Activated CD8-positive, alpha-beta memory T cell treated with anti-CD3 and anti-CD28 coated beads, Interleukin-2, amount 50 U/mL, for 48 hours (primary cell): Measurements from ENCODE around the gene PHF8.

Source experiments
- DNase-seq: peaks from one replicate; pipeline ENCODE4 v3.0.0-alpha.2; 2020

The PHF8 gene

DNA sequence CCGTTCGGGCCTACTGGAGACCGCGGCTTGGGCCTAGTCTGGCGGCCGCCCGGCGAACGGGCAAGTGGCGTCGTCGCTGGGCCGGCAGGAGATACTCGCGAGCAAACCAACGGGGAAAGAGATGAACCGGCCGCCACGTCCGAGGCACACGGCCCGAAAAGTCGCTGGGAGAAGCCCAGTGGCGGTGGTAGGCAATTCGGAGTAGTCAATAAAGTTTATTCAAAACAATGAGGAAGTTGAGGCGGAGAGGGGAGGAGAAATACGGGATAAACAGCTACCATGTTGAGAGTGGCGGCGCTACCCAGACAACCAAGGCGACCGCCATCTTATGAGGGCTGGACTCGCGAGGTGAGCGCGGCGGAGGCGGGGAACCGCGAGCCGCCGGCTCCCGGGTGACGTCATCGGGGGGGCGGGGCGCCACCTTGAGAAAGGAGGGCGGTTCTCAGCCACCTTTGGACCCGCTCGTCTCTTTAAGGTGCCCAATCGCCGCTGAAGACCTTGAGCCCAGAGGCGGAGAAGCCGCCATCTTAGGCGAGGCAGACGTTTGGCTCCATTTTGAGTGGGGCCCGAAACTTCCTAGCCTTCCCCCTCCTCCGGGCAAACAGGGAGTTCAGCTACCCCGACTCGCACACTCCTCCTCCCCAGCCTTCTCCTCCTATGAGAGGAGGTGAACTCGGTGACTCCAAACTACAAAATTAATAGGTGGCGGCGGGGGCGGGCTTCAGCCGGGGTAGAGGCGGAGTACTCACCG lies at the start of gene PHF8:
TSS of gene PHF8 (minus strand) at position 348 of the 751 bp plus-strand sequence. CDS start 1,745 bp downstream, outside the sequence.
- DNase-seq = peak; percentile 96

DNA sequence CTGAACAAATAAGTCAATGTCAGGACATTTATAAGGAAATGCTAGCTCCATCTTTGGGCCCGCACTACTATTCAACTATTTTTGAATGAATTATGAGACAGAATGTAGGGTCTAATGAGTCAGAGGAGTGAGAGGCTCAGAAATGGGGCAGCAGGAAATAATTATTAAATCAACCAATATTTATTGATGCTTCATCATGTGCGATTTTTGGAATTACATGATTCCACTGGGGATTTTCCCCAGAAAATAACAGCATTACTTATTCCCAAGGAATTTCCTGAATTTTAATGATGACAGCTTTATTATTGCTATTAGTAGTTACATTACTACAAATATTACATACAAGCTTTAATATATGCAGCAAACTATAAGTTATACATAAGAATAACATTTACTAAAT lies 49.3 kb upstream of the PHF8 start:
- DNase-seq = no peak

DNA sequence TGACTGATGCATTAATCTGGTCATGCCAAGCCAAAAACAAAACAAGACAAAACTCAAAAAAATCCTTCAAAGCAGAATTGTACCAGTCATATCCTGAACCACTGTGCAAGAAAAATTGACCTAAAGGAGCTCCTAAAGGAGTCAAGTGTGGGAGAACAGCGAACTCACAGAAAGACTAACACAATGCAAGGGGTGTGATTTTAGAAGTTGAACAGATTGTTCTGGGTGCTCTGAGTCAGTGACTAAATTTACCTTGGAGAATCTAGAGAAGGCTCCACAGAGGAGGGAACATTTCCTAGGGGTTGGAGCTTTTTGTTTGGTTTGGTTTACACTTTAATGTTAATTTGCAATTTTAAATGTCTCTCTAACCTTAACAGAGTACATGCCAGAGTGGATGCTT lies 48.9 kb upstream of the PHF8 start:
- no peak for DNase-seq

DNA sequence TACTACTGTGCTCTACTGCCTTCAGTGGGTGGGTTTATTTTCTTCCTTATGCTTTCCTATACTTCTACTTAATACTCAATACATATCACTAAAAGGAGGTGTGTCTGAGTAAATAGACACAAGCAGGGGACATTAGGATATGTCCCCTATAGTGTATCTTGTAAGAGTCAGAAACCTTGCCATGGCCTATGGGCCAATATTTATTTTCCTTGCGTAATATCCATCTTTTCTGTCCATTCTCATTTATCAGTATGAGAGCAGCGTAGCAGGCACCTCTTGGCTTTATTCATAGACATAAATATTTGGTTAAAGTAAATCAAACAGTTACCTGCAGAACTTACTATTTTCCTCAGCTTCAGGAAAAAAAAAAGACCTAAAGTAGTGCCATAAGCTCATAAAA lies 46.6 kb upstream of the PHF8 start:
- no peak for DNase-seq

DNA sequence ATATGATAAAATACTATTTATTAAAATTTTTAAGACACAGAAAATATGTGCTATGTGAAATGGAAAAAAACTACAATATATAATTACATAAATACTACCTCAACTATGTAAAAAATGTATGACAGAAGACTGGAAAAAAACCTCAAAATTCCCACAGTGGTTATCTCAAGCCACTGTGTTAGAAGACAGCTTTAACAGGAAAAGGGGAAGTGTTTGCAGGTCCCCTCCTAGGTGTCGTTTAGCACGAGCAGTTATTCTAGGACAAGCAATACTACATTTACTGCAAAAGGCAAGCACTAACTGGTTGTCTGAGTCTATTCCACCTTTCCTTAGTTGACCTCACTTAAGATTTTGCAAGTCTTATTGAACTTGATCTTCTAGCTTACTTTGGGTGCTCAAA lies 44.9 kb upstream of the PHF8 start:
- DNase-seq = no peak

DNA sequence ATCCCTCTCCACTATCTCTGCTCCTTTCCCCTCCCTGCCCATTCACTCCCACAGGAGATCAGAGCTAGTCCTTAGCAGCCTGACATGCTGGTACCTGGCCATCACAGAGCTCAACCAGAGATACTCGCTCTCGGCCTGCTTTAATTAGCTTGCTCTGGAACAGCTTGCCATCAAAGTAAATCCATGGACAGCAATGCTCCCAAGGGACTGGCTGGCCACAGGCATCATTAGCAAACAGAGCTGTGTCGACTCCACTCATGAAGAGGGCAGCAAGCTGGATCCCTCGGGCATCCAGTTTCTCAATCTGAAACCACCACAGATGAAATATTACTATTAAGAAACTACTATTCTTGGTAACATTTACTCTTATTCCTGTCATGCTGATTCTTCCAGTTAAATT lies 43.4 kb upstream of the PHF8 start:
- no peak for DNase-seq

DNA sequence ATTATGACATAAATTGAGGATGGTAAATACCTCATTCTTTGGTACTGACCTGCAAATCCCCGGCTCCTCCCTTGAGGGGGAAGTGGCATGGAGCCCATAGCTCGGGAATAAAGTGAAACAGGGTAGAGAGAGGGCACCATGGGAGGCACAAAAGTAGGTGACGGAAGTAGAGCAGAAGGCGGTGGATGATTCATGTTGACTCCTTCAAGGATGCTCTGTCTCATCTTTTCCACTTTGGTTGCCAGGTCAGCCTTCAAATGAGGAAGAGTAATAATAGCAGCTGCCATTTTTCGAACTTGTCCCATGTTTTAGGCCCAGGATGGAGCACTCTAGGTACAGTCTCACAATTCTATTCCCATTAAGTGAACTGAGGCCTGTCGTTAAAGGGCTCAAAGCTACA lies 41.4 kb upstream of the PHF8 start:
- DNase-seq = no peak

DNA sequence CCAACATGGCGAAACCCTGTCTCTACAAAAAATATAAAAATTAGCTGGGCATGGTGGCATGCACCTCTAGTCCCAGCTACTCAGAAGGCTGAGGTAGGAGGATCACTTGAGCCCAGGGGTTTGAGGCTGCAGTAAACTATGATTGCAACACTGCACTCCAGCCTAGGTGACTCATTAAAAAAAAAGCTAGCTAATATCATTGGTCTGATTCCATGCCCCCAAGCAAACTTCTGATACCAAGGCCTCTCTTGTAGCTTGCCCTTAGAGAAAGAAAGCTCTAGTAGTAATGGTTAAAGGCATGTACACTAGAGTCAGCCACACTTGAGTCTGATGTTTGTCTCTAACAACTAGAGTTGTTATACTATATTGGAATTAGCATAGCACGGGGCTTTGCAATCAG lies 32.6 kb upstream of the PHF8 start:
- DNase-seq = no peak

DNA sequence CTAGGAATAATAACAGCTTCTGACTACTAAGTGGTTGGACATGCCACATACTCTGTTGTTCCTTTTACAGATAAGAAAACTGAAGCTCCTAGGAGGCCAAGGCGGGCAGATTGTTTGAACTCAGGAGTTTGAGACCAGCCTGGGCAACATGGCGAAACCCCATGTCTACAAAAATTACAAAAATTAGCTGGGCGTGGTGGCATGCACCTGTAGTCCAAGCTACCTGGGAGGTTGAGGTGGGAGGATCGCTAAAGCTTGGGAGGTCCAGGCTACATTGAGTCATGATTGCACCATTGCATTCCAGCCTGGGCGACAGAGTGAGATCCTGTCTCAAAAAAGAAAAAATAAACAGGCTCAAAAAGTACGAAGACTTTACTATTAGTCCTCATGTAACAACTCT lies 30.6 kb upstream of the PHF8 start:
- DNase-seq = no peak

DNA sequence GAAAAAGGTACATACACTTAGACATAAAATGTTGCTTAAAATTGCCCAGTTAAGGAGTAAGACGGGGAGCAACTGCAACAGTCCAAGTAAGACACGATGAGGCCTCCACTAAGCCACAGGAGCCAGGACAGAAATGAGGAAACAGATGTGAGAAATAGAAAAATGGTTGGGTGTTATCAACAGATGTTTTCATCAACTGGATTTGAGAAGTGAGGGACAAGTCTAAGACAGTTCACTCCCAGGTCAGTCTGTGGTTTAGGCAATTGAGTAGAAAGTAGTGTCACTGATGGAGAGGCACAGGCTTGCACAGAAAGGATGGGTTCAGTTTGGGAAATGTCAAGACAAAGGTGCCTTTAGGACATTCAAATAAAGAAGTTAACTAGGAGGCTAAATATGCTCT lies 23.5 kb upstream of the PHF8 start:
- no peak for DNase-seq

DNA sequence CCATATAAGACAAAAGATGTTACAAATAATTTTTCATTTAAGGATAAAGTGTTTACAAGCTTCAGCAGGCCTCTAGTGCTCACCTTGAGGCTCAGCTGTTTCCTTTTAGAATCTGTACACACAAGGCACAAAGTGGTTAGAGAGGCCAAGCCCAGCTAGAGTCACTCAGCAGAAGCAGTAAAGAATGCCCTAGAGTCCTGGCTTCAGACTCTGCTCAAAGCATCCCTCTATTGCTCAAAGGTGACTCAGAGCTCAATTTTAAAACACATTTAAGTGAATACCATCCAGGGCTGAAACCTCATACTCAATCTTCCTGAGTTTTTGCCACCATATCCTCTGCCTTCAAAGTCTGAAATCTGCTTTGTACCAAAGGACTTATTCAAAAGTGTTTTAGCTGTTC lies 22.6 kb upstream of the PHF8 start:
- no peak for DNase-seq

DNA sequence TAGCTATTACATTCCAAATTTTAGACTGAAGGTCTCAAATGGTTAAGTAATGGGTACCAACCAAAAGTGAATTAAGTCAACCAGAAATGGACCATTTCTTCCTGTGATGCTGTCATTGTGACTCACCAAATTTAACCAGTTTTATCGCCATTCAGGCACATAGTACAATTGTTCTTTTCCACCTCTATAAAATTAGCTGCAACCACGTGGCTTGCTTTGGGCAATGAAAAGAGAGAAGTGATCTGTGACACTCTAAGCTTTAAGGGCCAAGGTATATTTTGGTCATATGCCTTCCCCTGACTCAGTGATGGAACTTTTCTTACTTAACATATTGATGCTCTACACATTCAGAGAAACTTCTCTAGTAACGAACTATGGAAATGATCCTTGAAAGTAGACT lies 20.3 kb upstream of the PHF8 start:
- DNase-seq = no peak

DNA sequence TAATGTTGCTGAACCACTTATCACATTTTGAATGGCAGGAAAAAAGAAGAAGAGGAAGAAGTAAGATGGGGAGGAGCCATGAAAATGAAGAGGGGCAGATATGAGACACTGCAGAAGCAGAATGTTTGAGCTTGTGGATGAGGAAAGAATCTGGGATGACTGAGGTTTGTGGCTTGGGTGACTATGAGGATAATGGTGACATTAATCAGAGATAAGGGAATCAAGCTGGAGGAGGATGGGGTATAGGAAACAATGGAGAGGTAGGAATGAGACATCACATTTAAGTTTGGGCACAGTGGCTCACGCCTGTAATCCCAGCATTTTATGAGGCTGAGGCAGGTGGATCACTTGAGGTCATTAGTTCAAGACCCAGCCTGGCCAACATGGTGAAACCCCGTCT lies 19.1 kb upstream of the PHF8 start:
- no peak for DNase-seq

DNA sequence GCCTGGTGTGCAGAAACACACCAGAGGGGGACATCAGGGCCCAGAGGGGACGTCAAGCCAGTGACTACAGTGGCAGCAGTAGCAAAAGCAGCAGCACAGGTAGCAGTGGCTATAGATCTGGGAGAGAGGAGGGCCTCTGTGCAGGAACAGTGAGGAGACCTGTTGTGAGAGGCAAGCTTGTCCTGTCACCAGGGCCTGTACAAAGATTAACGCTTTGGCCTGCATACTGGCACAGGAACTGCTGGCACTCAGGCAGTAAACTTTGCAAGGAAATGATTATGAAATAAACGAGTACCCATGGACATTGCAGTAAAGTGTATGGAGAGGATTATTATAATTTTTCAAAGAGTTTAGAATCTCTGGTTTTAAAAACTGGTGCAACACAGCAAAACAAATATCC lies 5.5 kb upstream of the PHF8 start:
- no peak for DNase-seq

DNA sequence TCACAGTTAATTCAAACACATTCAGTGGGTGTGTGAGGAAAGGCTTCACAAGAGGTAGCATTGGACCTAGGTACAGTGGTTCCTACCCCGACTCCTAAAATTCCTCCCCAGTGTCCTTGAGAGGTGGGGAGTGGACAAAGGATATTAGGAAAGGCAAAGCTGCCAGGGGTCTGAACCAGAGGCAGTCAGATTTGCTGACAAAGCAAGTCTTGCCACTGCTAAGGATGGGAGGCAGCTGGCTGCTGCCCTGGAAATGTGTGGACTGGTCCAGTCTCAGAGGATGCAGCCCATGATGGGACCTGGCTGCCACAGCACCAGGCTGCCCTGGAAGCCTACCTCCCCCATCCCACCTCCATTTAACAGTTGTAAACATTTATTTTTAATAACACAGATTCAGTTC lies 4.1 kb upstream of the PHF8 start:
- no peak for DNase-seq

DNA sequence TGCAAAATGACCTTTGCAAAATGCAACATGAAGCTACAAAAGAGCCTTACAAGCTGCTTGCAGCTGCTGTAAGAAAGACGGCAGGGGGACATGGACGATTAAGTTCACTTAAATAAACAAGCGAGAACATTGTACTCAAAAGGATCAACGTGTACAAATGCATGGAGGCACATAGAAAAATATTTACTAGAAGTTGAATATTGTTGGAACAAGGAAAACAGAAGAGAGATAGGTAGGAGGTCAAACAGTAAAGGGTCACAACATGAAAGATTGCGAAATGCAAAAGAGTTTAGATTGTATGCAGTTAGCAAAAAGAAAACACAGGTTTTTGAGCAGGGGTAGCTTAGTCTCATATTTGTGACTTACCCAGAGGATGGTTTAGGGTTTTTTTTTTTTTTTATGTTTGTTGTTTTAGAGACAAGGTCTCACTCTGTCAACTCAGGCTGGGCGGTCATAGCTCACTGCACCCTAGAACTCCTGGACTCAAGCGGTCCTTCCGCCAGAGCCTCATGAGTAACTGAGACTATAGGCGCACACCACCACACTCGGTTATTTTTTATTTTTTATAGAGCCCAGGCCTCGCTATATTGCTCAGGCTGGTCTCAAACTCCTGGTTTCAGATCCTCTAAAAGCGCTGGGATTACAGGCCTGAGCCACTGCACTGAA lies 1.4 kb upstream of the PHF8 start:
- DNase-seq = no peak

DNA sequence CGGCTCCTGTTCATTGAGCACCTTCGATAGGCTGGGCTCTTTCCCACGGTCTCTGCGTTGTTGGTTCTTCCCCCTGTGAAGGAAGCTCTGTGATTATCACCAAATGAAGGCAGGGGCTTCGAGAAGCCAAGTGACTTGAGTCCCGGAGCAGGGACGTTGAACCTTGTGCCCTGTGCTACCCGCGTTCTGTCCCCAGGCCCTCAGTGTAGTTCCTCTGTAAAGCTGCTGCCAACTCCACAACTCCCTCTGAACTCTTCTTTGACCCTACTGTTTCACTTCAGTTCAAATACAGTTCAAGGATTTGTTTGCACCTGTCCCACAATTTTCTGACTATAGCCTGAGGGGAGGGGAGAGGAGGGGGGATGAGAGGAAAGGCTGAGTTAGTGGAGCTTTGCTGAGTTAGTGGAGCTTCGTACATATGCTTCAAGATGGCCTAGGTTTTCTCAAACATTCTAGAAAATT lies 635 bp upstream of the PHF8 start:
- DNase-seq = no peak

DNA sequence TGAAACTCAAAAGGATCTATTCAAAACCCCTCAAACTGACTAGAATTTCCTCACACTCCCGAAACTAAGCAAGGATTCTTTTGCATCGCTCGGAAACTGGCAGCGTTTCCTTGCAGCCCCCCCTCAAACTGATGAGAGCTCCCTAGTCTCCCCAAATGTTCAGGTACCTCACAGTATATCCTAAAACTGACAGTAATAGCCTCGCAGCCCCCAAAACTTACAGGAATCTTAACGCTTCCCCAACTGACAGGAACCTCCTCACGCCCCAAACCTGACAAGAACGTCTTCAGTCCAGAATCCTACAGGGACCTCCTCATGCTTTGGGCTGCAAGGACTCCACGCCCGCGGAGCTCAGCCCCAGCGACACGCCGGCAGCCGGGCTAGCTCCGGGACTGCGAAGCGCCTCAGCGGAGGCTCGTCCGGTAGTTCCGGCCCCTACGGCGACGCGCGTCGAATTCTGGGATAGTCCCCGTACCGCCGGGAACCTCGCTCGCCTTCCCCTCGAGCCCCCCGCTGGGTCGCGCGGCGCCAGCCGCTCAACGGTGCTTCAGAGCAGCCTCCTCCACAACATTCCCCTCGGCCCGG lies 640 bp downstream of the PHF8 start:
- DNase-seq = peak; percentile 72

DNA sequence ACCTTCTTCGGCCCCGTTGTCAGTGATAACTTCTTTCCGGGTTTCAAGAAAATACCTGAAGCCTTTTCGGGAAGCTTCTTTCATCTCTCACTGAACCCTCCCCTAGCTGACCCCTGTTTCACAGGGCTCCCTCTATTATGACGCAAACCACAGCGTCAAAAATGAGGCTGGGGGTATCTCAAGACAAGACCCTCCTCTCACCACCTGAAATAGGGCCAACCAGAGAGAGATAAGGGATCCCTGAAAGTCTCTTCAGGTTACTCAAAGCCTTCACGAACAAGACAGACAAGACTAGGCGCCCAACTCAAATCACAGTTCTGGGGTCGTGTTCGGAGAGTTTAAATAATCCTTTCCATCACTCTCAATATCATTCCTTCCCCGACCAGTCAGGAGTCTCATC lies 1.2 kb downstream of the PHF8 start:
- DNase-seq = no peak

DNA sequence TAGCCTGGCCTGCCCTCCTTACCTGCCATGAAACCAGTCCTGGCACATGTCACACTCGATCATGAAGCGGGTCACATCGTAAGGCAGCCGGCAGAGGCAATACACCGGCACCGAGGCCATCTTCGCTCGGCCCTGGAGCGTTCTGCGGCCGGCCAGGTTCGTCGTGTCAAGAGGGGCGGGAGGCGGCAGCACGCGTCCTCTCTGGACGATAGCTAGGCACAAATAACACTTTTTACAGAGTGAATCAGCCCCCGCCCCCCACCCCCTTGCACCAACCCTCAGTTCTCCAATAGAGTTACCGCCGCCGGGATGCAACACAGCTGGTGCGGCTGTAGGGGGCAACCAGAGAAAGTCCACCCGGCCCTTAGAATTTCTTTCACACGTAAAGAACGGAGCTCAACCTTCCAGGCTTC lies 1.7 kb downstream of the PHF8 start:
- DNase-seq = peak; percentile 54

DNA sequence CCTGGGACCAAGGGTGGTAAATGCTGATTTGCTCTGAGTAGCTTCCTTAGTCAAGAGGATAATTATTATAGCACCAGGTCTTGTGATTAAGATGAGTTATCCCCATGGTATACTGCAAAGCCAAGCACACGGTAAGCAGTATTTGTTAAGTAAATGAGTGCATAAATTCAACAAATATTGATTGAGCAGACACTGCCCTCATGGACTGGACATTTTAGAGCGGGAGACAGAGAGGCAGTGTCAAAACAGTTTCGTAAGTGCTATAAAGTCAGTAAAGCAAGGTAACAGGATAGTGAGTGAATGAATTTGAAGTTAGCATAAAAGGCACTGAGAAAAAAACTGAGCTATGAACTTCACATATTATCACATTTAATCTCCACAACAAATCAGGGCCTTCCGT lies 13.9 kb downstream of the PHF8 start:
- no peak for DNase-seq

DNA sequence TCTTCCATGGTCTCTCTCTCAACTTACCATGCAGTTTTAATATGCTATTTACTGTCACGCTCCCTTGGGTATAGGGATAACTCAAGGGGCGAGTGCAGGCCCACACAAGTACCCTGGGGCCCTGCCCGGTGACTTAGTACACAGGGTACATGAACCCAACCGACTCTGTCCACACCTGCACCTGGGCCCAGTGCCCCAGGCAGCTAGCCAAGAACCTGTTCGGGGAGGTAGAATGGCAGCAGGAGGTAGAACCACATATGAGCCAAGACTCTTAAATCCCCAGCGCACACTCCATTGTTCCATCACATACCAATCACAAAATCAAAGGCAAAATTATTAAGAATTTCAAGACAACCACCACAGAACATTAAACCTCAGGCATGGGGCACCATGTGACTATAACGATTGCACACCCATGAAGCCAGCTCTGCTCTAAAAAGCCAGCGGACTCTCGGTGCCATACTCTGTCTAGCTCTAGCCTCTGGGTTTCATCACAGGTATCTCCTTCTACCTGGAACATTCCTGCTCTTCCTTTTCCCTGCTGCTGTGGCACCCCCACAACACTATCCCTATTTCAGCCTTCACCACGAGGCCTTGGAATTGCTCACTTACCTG lies 14.6 kb downstream of the PHF8 start:
- no peak for DNase-seq

DNA sequence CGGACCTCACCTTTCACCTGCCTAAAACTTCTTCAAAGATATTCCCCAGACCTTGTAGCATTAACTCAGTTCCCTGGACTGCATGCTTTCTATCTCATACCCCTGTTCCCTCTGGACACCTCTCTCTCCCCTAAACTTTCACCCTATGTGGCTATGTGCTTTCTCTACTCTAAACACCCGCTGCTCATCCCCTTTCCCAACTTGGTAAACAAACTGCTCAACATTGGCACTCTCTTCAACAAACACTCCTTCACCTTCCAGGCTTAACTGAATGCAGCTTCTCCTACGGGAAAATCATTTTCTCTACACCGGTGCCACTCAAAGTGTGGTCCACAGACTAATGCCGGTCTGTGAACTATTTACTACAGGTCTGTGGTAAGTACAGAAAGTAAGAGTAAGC lies 19.9 kb downstream of the PHF8 start:
- no peak for DNase-seq
